Measurements from ENCODE around the gene TTC7B. TPM values are rescaled to one million over a fixed set of nuclear protein-coding genes. Genes with fewer than 3 reads are reported as not detected.

TTC7B gene
- total and polyA plus RNA-seq, 2 of the 8 experiments (the other 6 are each of a cell fraction or from before 2014, with no cell fraction given): 23.7 to 34.0 TPM

- TF ChIP-seq RBBP5 (IDR thresholded peaks at IDR 0.05; ENCODE audit: borderline replicate concordance, low read depth, low read length): no peak
- TF ChIP-seq SUZ12 (IDR thresholded peaks at IDR 0.05; ENCODE audit: low read length): no peak
Observed at GRCh38 chr14:90569606-90570387, 246.4 kb downstream of the TTC7B start (continued).
